A549 (cell line): Measurements from ENCODE around the gene RAMACL. TPM values are rescaled to one million over a fixed set of nuclear protein-coding genes. Genes with fewer than 3 reads are reported as not detected.

ENCODE experiments used
- ATAC-seq, 2 experiments: fragments of 200-7000 bp in 1 of 2; fragments of >200 bp in 1 of 2; cut with Nextera tagmentation in 1 of 2; cut with Tn5 transposase in 1 of 2; 3 replicates each; pipeline versions ENCODE4 v1.8.0 to v1.9.1; 2018 to 2020; ENCODE audit warnings: mild to moderate bottlenecking in 1 of 2, moderate library complexity in 1 of 2
- CTCF ChIA-PET: fragments of 300-600 bp; sonication (Branson Sonifier 250); formaldehyde crosslinking; extraction: SDS; loops from one replicate; lab custom pipeline; 2021; ENCODE audit warnings: antibody characterized with exemption, inconsistent platforms; lab: Yijun Ruan, JAX
- POLR2A ChIA-PET: fragments of 350-600 bp; formaldehyde crosslinking; extraction: SDS; loops from one replicate; lab custom pipeline; 2021; ENCODE audit warnings: antibody characterized with exemption, inconsistent platforms; lab: Yijun Ruan, JAX
- DNase-seq, 2 experiments: peaks; one replicate each; pipeline versions ENCODE4 v3.0.0 to v3.0.0-alpha.2; 2011 to 2016; ENCODE audit warnings: low read depth in 1 of 2, low spot score in 1 of 2
- FAIRE-seq: peaks from 2 replicates; lab custom pipeline; 2011; peaks lifted over from hg19 to GRCh38; lab: Jason Lieb, UNC
- H3K27ac ChIP-seq, 2 experiments: fragments of >200 bp; sonication (Bioruptor Twin); formaldehyde crosslinking; 3 replicates each; pipeline ENCODE4 v1.5.1; 2016 to 2017
- H3K4me1 ChIP-seq: fragments of >200 bp; sonication (Bioruptor Twin); formaldehyde crosslinking; 3 replicates; pipeline ENCODE4 v1.6.1; 2016
- H3K4me2 ChIP-seq: fragments of >200 bp; sonication (Bioruptor Twin); formaldehyde crosslinking; 3 replicates; pipeline ENCODE4 v1.6.1; 2016
- H3K4me3 ChIP-seq: fragments of >200 bp; sonication (Bioruptor Twin); formaldehyde crosslinking; 3 replicates; pipeline ENCODE4 v1.5.1; 2016
- H3K9me3 ChIP-seq: fragments of >200 bp; sonication (Bioruptor Twin); formaldehyde crosslinking; 3 replicates; pipeline ENCODE4 v1.6.1; 2016
- CBX8 ChIP-seq: fragments of 200-600 bp; sonication (generic); IDR thresholded peaks from 2 replicates; pipeline ENCODE4 v1.6.1; 2016
- CTCF ChIP-seq: fragments of >200 bp; sonication (Bioruptor Twin); formaldehyde crosslinking; IDR thresholded peaks from 3 replicates; pipeline ENCODE4 v1.5.1; 2016
- EHMT2 ChIP-seq: fragments of 200-600 bp; sonication (generic); IDR thresholded peaks from 2 replicates; pipeline ENCODE4 v1.6.1; 2016; ENCODE audit warnings: antibody characterized with exemption, low read depth, mild to moderate bottlenecking, moderate library complexity
- EP300 ChIP-seq, 2 experiments: fragments of >200 bp; sonication (Bioruptor Twin); formaldehyde crosslinking; IDR thresholded peaks; 2 replicates in 1 of 2; 3 replicates in 1 of 2; pipeline ENCODE4 v1.6.1; 2016 to 2017
- ESRRA ChIP-seq: fragments of 150-350 bp; IDR thresholded peaks from 2 replicates; pipeline ENCODE4 v1.6.1; 2014; ENCODE audit warnings: mild to moderate bottlenecking, low read length, borderline replicate concordance
- GATA3 ChIP-seq: IDR thresholded peaks from 2 replicates; pipeline ENCODE4 v1.6.1; 2012; ENCODE audit warnings: borderline replicate concordance
- HDAC2 ChIP-seq: fragments of 200-600 bp; sonication (generic); IDR thresholded peaks from 2 replicates; pipeline ENCODE4 v1.6.1; 2016
- HES2 ChIP-seq: fragments of >200 bp; sonication (Bioruptor Twin); formaldehyde crosslinking; IDR thresholded peaks from 2 replicates; pipeline ENCODE4 v1.6.1; 2016
- HEYL ChIP-seq: fragments of 250-450 bp; sonication (Bioruptor Pico); IDR thresholded peaks from 2 replicates; pipeline ENCODE4 v1.8.0; 2021; ENCODE audit warnings: mild to moderate bottlenecking, moderate library complexity
- HMGXB4 ChIP-seq: fragments of 250-450 bp; sonication (Bioruptor Pico); IDR thresholded peaks from 2 replicates; pipeline ENCODE4 v1.5.0; 2021; ENCODE audit warnings: mild to moderate bottlenecking, moderate library complexity, borderline replicate concordance
- HOXA7 ChIP-seq: fragments of 250-450 bp; sonication (Bioruptor Pico); IDR thresholded peaks from 2 replicates; pipeline ENCODE4 v1.5.0; 2020; ENCODE audit warnings: mild to moderate bottlenecking, moderate library complexity
- HOXB13 ChIP-seq: fragments of 250-450 bp; sonication (Bioruptor Pico); IDR thresholded peaks from 2 replicates; pipeline ENCODE4 v1.5.0; 2020; ENCODE audit warnings: low read depth, mild to moderate bottlenecking, moderate library complexity
- HOXB5 ChIP-seq: fragments of 250-450 bp; sonication (Bioruptor Pico); IDR thresholded peaks from 2 replicates; pipeline ENCODE4 v1.5.0; 2020; ENCODE audit warnings: mild to moderate bottlenecking, moderate library complexity
- JUNB ChIP-seq: fragments of >200 bp; sonication (Bioruptor Twin); formaldehyde crosslinking; IDR thresholded peaks from 2 replicates; pipeline ENCODE4 v1.6.1; 2016
- MAFK ChIP-seq: fragments of 450-650 bp; IDR thresholded peaks from 2 replicates; pipeline ENCODE4 v1.6.1; 2014; ENCODE audit not compliant: partially characterized antibody
- MYC ChIP-seq: IDR thresholded peaks from 2 replicates; pipeline ENCODE4 v1.6.1; 2012; ENCODE audit warnings: mild to moderate bottlenecking, inconsistent platforms, low read length, improper control_type of control experiment, borderline replicate concordance
- PHF8 ChIP-seq: fragments of 200-600 bp; sonication (generic); IDR thresholded peaks from 2 replicates; pipeline ENCODE4 v1.6.1; 2016; ENCODE audit warnings: low read depth, mild to moderate bottlenecking, antibody characterized with exemption, moderate library complexity, borderline replicate concordance
- POLR2AphosphoS2 ChIP-seq: conservative IDR thresholded peaks from 2 replicates; pipeline ENCODE4 v1.6.1; 2012; ENCODE audit warnings: low read length, improper control_type of control experiment, inconsistent platforms
- RCOR1 ChIP-seq: fragments of 150-350 bp; IDR thresholded peaks from 2 replicates; pipeline ENCODE4 v1.6.1; 2014; ENCODE audit warnings: antibody characterized with exemption, low read length, low read depth
- RFX5 ChIP-seq: fragments of 450-650 bp; IDR thresholded peaks from 2 replicates; pipeline ENCODE4 v1.7.1; 2014; ENCODE audit warnings: antibody characterized with exemption, mild to moderate bottlenecking, moderate library complexity
- RNF2 ChIP-seq: fragments of 200-600 bp; sonication (generic); IDR thresholded peaks from 2 replicates; pipeline ENCODE4 v1.6.1; 2016; ENCODE audit warnings: low read depth, mild to moderate bottlenecking, antibody characterized with exemption, moderate library complexity, borderline replicate concordance
- SMC3 ChIP-seq: fragments of >200 bp; sonication (Bioruptor Twin); formaldehyde crosslinking; IDR thresholded peaks from 3 replicates; pipeline ENCODE4 v1.6.1; 2018; ENCODE audit warnings: inconsistent platforms
- ZNF302 ChIP-seq: fragments of 250-450 bp; sonication (Bioruptor Pico); IDR thresholded peaks from 2 replicates; pipeline ENCODE4 v1.9.0; 2021; ENCODE audit warnings: inconsistent platforms, mild to moderate bottlenecking, moderate library complexity
- ZSCAN20 ChIP-seq: fragments of 250-450 bp; sonication (Bioruptor Pico); IDR thresholded peaks from 2 replicates; pipeline ENCODE4 v1.8.0; 2022; ENCODE audit warnings: mild to moderate bottlenecking, moderate library complexity
- WGBS: methylation state at CpG from one replicate; pipeline ENCODE4 v1.1.6; 2017; ENCODE audit errors: missing lambda C conversion rate; 5-methylcytosine and 5-hydroxymethylcytosine counted together
- polyA plus RNA-seq, 4 experiments: library from polyadenylated mRNA; depleted of rRNA in 3 of 4; stranded (reverse); fragments of >200 nt; fragmentation: RNase III in 1 of 4; extraction: RNeasy Plus Mini Kit Qiagen cat#74134 plus additional on column Dnase treatment in 1 of 4; gene quantifications; 2 replicates in 3 of 4; 3 replicates in 1 of 4; pipeline ENCODE4 v1.2.3, GENCODE V29; 2011 to 2017

The RAMACL gene
- polyA plus RNA-seq, 2 of the 4 experiments (the other 2 are of a cell fraction) = 0.08 to 0.67 TPM

- no peaks in the 10 kb centered on the region for H3K9me3 ChIP-seq
- no peak overlapping the region for H3K4me3 ChIP-seq
- TF ChIP-seq CBX8 (0 out of 2 replicates have a peak, but pooled peaks have one; percentile 47), HOXA7 (no peak), MAFK (no peak), EHMT2 (no peak)
- 59% methylated on average over 12 of the region's 12 CpGs for WGBS
- no peaks in the 10 kb centered on the region for H3K4me1 ChIP-seq
- no peak for FAIRE-seq
- ChIA-PET POLR2A (no interaction called here), CTCF (no interaction called here)
- H3K4me2 ChIP-seq = no peak overlapping the region
- no peak for DNase-seq
- no peak for ATAC-seq
- no peak overlapping the region for H3K27ac ChIP-seq
These were observed 44.5 kb downstream of the RAMACL start for GRCh38 chr6:166541876-166542579.

GRCh38 chr6:166541366-166541765, 45.1 kb downstream of the RAMACL start:
- CTCF ChIA-PET = no interaction called here

GRCh38 chr6:166540631-166541331, 45.7 kb downstream of the RAMACL start:
- no peak for TF ChIP-seq HEYL (CRISPR knock-in tag)
- no peak for TF ChIP-seq MYC
- TF ChIP-seq HOXB5 = no peak
- no peak for TF ChIP-seq RNF2
- TF ChIP-seq GATA3 = no peak
- TF ChIP-seq POLR2AphosphoS2 = no peak
- no peak for TF ChIP-seq ZSCAN20 (CRISPR knock-in tag)
- TF ChIP-seq SMC3 = no peak
- no peak for TF ChIP-seq RFX5
- no peak for TF ChIP-seq HOXA7
- TF ChIP-seq HDAC2 = no peak
- TF ChIP-seq JUNB = no peak
- no peak for TF ChIP-seq RCOR1
- TF ChIP-seq ESRRA = no peak
- no peak for TF ChIP-seq EP300 (IDR thresholded peaks at IDR 0.05)
- TF ChIP-seq HES2 = no peak
- TF ChIP-seq ZNF302 (CRISPR knock-in tag) = no peak
- TF ChIP-seq, all 56 proteins: peak for 0
- Histone ChIP-seq H3K4me2 (no peak overlapping the region), H3K9me3 (no peaks in the 10 kb centered on the region), H3K4me1 (no peaks in the 10 kb centered on the region), H3K27ac (no peak overlapping the region), H3K4me3 (no peak overlapping the region)
- no peak for ATAC-seq
- POLR2A ChIA-PET = no interaction called here
- DNase-seq = no peak
- CTCF ChIA-PET = no interaction called here
- WGBS = 53% methylated on average over 18 of the region's 18 CpGs
- no peak for FAIRE-seq

More at GRCh38 chr6:166541366-166541765, 45.1 kb downstream of the RAMACL start:
- Histone ChIP-seq H3K4me2 (no peak overlapping the region), H3K27ac (no peak overlapping the region), H3K4me1 (no peaks in the 10 kb centered on the region), H3K9me3 (no peaks in the 10 kb centered on the region), H3K4me3 (no peak overlapping the region)
- no peak for TF ChIP-seq HOXB13 (CRISPR knock-in tag)
- TF ChIP-seq HOXA7 = no peak
- no peak for TF ChIP-seq CTCF
- no peak for TF ChIP-seq HMGXB4
- TF ChIP-seq HDAC2 = no peak
- no peak for TF ChIP-seq EHMT2
- TF ChIP-seq ZNF302 (CRISPR knock-in tag) = no peak
- TF ChIP-seq HES2 = no peak
- no peak for TF ChIP-seq PHF8
- DNase-seq (no peak), ATAC-seq (no peak), FAIRE-seq (no peak)
- 72% methylated on average over 12 of the region's 12 CpGs for WGBS
- POLR2A ChIA-PET = no interaction called here
